Epithelial cell of esophagus (primary cell): Measurements from ENCODE around the gene FKBP15.
"Not testable (repeated sequence)": the region's sequence is repeated elsewhere in the genome, so short reads cannot be mapped to it uniquely, and the experiment has no call there.

Experiments
- DNase-seq: peaks from one replicate; pipeline ENCODE4 v3.0.0; 2010; ENCODE audit warnings: low read depth
- H3K4me3 ChIP-seq: 2 replicates; pipeline ENCODE4 v1.5.1; 2011; ENCODE audit warnings: mild to moderate bottlenecking, low read length, control low read depth
- CTCF ChIP-seq: IDR thresholded peaks from 2 replicates; pipeline ENCODE4 v1.5.1; 2011; ENCODE audit warnings: low read depth, mild to moderate bottlenecking, low read length, control low read depth, inconsistent platforms; ENCODE audit not compliant: insufficient read depth; ENCODE audit errors: missing control alignments

The FKBP15 gene

GRCh38 chr9:113245894-113246293 is 24.8 kb upstream of the FKBP15 start:
- no peak overlapping the region for H3K4me3 ChIP-seq
- no peak for TF ChIP-seq CTCF

DNA sequence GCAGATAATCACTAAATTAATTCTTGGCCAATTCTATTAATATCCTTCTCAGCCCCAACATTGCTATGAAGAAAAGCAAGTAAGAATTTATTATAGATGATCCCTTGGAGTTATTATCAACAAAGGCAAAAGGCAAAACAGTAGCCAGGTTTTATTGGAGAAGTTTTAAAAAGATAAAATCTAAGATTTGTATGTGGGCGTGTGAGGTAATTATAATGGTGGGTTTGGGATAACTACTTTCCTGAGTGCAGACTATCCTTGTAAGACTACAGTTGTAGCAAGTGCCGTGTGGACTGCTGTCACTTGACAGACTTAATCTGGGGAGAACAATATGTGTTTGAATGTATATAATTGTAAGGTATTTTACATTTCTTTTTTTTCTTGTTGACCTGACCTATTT is 23.5 kb upstream of the FKBP15 start:
- no peak for DNase-seq
- no peak for TF ChIP-seq CTCF
- H3K4me3 ChIP-seq, result no peak overlapping the region

More at GRCh38 chr9:113245894-113246293, 24.8 kb upstream of the FKBP15 start:
- no peak for DNase-seq

DNA sequence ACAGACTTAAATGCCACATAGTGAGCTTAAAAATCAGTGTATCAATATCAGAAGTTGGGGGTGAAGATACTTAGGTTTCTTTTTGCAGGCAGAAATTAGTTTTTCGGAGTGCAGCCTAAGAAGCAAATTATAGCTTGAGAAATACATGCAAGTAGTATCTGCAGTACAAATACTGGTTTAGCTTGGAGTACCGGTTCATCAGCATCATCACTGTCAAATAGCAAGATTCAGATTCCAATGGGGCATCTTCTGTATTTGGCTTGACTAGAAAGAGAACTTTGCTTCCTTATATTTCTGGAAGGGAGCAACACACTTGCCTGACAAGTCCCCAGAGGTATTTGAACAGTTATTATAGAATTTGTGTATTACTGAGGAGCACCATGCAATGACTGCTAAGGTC is 20.1 kb upstream of the FKBP15 start:
- TF ChIP-seq CTCF, result no peak

GRCh38 chr9:113238859-113239232 is 17.8 kb upstream of the FKBP15 start:
- no peak for TF ChIP-seq CTCF
- no peak overlapping the region for H3K4me3 ChIP-seq
- no peak for DNase-seq

More for the DNA sequence above, 20.1 kb upstream of the FKBP15 start:
- no peak overlapping the region for H3K4me3 ChIP-seq
- peak; percentile 53 for DNase-seq

GRCh38 chr9:113238202-113238858 is 17.3 kb upstream of the FKBP15 start:
- no peak for TF ChIP-seq CTCF
- no peak for DNase-seq
- no peak overlapping the region for H3K4me3 ChIP-seq

DNA sequence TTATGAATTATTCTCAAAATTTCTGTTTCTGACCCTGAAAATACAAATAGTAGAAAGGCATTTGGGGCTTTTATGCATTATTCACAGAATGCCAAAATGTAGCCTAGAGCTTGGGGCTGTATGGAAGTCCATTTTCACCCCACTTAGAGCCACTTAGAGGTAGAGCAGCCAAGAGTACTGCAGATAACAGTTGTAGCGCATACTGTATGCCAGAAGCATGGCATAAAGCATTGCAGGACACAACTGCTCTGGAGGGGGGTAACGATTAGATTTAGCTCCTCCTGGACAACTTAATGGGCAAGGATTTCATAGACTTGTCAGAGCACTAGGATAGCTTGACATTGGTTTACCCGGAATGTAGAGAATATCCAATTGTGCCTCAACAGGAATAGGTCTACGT is 15.9 kb upstream of the FKBP15 start:
- no peak overlapping the region for H3K4me3 ChIP-seq
- TF ChIP-seq CTCF, result no peak
- no peak for DNase-seq

DNA sequence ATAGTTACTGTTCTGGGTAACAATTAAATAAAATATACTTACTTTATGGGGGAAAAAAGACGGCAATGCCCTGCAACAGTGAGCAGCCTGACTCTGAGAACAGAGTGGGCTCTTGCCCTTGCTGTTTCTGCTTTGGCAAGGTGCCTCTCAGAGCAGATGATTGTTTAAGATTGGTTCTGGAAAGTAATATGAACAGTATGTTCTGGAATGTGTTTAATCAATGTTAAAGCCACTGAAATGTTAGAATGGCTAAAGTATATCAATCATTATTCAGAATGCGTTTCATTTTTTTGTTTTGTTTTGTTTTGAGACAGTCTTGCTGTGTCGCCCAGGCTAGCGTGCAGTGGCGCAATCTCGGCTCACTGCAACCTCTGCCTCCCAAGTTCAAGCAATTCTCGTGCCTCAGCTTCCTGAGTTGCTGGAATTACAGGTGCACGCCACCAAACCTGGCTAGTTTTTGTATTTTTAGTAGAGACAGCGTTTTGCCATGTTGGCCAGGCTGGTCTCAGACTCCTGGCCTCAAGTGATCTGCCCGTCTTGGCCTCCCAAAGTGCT is 14.7 kb upstream of the FKBP15 start:
- not testable (repeated sequence) for DNase-seq, H3K4me3 ChIP-seq

GRCh38 chr9:113231701-113232100 is 10.6 kb upstream of the FKBP15 start:
- TF ChIP-seq CTCF, result no peak
- no peak overlapping the region for H3K4me3 ChIP-seq
- DNase-seq, result no peak
